NCI-H2227 (cell line): ENCODE results near the gene CNTN4.
A peak's percentile ranks its signal among the peaks of the same experiment; 100 is the strongest.
"Not testable (repeated sequence)": the region's sequence is repeated elsewhere in the genome, so short reads cannot be mapped to it uniquely, and the experiment has no call there.

Experiments used
- DNase-seq: peaks from one replicate; lab custom pipeline; 2025; ENCODE audit not compliant: unreplicated experiment; lab: John Stamatoyannopoulos, UW

Gene CNTN4

DNA sequence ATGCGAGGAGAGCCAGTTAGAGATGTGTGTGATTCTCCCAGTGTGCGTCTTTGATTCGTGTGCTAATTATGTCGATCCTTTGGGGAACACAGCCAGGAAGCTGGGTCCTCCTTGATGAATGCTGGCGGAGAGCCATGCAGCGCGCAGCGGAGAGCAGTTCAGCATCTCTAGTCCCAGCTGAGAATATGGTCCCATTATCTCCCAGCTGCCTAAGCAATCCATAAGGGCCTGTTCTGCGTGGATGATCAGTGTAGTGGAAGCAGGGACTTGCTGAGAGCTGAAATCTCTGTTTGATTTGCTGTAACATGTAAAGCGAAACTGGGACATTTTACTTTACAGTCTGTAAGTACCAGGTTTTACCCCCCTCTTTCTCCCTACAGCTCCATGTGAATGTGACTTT lies 412.7 kb downstream of the CNTN4 start:
- DNase-seq: peak; percentile 32

- no peak for DNase-seq
Observed at GRCh38 chr3:2512881-2513280, 414.2 kb downstream of the CNTN4 start.

- DNase-seq: no peak
Observed at GRCh38 chr3:2513986-2514385, 415.3 kb downstream of the CNTN4 start.

DNA sequence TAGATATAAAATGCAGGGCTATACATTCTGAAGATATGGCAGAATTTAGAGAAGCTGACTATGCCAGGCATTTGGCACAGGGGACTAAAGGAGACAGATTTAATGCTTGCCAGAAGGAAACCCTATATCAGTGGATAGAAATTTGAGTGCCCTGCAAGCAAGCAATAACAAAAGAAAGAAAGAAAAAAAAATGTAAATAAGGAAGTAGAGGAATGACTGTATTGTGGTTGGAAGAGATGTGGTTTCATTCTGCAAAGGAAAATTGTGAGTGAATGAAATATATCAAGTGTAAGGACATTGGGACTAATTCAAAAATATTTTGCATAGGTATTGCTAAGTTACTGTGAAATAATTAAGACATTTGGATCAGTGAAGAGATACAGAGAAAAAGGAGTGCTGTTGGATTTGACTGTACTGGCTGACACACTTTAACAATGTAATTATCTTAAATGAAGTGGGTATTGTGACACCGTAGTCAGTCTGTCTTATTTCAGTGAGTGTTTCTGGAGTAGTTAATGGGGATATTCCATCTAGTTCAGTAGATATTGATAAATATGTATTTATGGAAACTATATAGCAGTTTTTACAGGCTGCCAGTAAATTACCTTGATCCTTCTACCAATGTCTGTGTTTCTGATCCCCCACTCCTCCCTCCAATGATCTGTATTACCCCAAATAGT lies 418.2 kb downstream of the CNTN4 start:
- DNase-seq: no peak

- DNase-seq: peak; percentile 0
Observed at GRCh38 chr3:2517500-2518172, 419.0 kb downstream of the CNTN4 start.

GRCh38 chr3:2523281-2523836 lies 424.7 kb downstream of the CNTN4 start:
- no peak for DNase-seq

GRCh38 chr3:2525968-2526367 lies 427.3 kb downstream of the CNTN4 start:
- DNase-seq: no peak

GRCh38 chr3:2526926-2527325 lies 428.3 kb downstream of the CNTN4 start:
- no peak for DNase-seq

DNA sequence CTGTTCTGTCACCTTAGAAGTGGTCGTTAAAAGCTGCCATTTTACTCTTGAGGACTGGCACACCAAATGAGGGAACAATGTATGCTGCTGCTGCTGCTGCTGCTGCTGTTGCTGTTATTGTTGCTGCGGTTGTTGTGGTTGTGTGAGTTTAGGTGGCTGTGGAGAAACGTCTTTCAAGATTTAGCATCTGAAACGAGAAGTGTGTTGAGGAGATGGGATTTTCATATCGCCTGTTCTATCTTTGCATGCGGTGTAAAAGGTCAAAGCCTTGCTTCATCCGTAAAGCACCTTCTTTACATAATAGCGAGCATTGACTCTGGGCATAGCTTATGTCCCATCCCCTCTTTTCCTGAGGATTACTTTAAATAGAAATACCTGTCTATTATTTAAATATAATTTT lies 428.7 kb downstream of the CNTN4 start:
- DNase-seq: not testable (repeated sequence)

GRCh38 chr3:2534767-2535166 lies 436.1 kb downstream of the CNTN4 start:
- DNase-seq: not testable (repeated sequence)

DNA sequence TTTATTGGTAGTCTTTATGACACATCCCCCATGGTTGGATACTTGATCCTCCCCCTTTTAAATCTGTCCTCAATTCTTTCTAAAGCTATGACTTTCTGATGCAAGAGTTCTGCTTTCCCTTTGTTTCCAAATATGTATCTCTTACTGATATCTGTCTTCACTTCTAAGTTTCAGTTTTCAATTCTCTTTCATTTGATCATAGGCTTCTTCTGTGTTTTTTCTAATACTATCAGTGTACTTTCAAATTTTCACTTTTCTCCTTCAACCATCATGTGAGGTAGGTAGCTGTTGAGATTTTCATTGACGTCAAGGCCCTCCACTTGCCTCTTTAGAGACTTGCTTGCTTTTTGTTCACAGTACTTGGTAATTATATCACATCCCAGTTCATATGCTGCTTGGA lies 436.5 kb downstream of the CNTN4 start:
- no peak for DNase-seq

- no peak for DNase-seq
Observed at GRCh38 chr3:2536575-2536974, 437.9 kb downstream of the CNTN4 start.

- no peak for DNase-seq
Observed at GRCh38 chr3:2540115-2540514, 441.4 kb downstream of the CNTN4 start.

DNA sequence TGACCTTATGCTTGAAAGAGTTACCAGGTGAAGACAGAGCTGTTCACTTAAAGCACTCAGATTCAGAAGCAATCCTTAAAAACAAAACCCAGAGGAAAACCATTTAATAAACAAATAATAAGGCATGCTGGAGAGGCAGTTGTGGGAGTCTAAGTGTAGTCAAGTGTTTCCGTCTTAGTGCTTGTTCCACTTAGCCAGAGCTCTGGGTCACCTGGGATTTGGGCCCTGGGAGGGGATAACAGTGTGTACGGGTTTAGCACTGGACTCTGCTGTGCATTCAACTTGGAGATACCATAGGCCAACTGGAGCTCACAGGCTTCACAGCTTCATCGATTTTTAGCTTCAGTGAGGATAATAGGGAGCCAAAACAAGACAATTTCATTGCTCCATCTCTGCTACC lies 444.6 kb downstream of the CNTN4 start:
- DNase-seq: no peak

- DNase-seq: no peak
Observed at GRCh38 chr3:2544212-2544611, 445.5 kb downstream of the CNTN4 start.

GRCh38 chr3:2544718-2545117 lies 446.1 kb downstream of the CNTN4 start:
- no peak for DNase-seq

- no peak for DNase-seq
Observed at GRCh38 chr3:2547049-2547448, 448.4 kb downstream of the CNTN4 start.

DNA sequence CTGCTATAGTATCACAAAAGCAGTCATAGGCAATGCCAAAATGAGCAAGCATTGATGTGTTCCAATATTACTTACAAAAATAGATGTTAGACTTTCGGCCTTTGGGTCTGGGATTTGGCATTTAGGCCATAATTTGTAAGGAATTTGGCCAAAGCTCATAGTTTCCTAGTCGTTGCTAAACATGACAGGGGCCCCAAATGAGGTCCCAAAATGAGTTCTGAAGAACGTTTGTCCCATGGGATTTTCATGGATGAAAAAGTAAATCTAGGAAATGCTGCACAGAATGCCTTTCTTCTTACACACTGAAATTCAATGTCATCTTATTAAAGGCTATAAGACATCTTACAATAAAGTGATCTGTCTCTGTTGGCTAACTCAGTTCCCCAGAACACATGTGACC lies 456.0 kb downstream of the CNTN4 start:
- no peak for DNase-seq

DNA sequence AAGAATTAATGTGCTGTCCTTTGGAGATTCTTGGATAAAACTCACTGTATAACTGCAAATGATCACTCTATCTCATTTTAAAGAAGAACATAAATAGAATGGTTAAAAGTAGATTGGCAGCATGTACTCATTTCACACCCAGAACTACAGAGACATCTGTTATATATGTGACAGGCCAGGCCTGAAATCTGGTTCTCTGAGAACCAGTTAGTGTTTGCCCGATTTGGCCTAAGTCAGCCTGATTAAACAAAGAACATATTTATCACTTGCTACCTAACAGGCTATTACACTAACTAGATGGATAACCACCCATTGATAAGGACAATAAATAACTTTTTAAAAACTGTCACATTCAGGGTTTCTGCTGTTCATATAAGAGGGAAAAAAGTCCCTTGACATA lies 460.1 kb downstream of the CNTN4 start:
- no peak for DNase-seq

DNA sequence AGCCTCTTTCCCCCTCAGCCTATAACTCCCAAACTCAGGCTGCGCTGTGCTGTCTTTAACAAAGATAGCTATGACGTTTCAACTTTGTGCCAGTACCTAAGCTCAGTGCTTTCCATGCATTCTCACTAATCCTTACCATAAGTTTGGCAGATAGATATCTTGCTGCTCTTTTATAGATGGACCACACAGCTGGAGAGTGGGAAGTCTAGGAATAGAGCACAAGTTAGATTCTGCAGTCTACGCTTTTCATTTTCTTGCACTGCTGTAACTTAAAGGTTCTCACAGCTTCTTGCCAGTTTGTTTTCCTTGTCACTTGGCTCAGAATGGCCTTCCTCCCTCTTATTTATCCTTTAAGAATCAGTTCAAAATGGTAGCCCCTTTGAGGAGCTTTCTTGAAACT lies 468.8 kb downstream of the CNTN4 start:
- no peak for DNase-seq

GRCh38 chr3:2568156-2568555 lies 469.5 kb downstream of the CNTN4 start:
- no peak for DNase-seq

DNA sequence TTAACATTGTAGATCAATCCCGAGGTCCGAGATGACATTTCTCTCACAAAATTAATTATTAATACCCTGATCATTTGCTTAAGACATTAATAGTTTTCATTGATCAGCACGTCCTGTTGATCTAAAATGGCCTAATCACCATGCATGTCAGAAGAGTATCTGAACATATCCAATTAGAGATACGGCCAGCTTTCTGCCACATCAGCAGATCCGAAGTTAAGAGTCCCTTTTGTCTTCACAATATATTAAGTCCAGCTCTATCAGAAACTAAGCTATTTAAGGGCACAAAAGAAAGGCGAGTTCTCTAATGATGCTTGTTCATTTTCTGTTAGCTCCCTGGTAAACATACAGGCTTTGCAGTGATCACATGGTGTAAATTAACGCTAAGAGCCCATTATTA lies 470.3 kb downstream of the CNTN4 start:
- no peak for DNase-seq

GRCh38 chr3:2577571-2577970 lies 478.9 kb downstream of the CNTN4 start:
- no peak for DNase-seq
